NCI-H1694 (cell line): Measurements from ENCODE around the gene RIT2.

Experiments used
- DNase-seq: peaks from one replicate; lab custom pipeline; 2025; lab: John Stamatoyannopoulos, UW

Gene RIT2

GRCh38 chr18:43081396-43081795 is 34.1 kb downstream of the RIT2 start:
- DNase-seq = no peak

DNA sequence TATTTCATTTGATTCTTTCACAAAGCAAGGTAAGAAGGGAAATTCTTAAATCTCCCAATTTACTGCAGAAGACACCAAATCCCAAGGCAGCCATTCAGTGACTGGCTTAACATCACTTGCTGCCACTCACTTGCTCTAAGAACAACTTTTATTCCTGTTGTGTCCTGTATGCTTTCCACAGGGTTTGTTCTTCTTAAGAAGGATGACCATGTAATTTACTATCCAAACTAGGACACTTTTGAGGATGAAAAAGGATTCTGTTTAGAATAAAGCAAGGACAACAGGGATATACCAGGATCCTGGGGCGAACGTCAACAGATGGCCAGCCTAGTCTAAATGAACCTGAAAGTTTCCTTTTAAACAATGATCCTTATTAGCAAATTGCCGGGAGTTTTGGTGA is 34.8 kb downstream of the RIT2 start:
- no peak for DNase-seq

- no peak for DNase-seq
Observed at GRCh38 chr18:43079422-43079821, 36.1 kb downstream of the RIT2 start.

DNA sequence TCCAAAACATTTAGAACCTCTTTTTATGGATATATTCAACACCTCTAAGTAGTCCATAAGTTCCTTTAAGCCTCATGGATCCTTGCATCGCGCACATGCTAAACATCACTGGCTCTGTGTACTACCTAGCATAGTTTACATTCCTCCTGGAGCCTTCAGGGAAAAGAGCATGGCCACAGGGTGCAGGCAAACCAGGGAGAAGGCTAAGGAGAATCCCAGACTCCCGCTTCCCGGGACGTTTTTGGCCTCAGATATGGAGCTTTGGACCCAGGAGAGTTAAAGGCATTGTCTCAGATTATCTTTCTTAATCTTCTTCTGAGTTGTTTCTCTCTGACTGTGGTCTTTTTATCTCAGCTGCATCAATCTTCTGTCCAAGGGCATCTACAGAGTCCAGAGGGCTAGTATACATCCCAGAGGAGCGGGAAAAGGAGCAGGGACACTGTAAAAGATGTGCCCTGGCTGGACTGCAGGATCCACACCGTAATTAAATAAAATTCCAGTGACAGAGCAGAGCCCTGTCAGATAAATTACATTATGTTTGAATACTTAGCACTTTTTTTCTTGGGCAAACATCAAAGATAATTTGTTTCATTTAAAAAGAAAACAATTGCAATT is 36.9 kb downstream of the RIT2 start:
- DNase-seq = no peak

DNA sequence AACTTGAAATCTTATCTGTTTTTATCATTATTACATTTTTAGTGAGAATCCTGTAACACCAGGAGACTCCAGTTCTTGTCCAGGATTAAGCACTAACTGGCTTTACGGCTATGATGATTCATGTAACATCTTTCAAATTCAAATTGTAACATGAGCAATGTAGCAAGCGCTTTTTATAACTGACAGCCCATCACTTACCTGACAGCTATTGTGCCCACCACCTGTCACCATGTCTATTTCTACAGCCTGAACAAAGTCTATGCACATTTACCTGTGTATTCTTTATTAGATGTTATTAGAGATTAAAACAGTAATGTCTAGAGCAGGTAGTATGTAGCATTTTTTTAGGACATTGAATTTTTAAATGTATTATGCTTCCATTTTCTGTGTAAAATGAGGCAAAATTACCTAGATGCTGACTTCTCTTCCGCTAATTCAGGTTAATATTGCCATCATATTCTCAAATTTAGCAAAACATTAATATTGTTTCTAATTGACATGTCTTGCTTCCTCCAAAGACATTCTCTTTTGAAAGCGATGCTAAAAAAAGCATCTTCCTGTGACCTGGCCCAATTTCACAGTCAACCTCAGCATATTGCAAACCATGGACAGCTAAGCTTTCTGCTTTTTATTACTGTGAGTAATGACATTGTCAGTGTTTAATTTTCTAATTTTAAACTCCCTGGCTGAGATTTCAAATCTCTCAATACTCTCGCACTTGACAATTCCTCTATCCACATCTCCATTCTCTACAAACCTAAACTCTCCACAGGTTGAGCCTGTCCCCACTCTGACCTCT is 37.8 kb downstream of the RIT2 start:
- DNase-seq = no peak

DNA sequence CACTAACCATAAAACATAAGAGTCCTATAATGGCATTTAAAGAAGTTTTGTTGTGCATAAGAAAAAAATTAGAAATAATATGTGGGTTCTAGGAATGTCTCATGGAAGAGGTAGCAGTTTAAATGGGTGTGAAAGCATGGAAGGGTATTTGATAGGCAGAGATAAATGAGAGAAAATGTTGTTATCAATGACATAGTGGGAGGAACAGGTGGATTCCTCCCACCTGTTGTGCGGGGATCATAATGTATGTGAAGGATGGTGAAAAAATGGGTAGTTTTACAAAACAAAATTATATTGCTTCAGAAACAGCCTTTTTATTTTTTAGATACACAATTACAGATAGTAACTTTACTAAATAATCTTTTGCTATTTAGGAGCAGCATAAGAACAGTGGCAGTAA is 41.7 kb downstream of the RIT2 start:
- no peak for DNase-seq

DNA sequence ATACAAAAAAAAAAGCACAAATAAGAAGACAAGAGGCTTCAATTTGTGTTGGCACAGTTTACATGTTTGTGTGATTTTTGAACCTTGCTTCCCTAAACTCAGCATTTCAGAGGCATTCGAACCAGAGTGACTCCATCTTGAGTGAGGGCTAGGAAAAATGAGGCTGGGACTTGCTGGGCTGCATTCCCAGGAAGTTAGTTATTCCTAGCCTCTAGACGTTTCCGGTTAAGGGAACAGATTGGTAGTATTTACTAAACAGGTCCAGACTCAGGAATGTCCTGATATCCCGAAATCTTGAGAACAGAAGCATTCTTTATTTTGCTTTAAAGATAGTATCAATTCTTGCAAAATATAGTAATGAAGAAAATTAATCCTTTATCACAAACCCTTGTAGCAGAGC is 46.7 kb downstream of the RIT2 start:
- no peak for DNase-seq

- no peak for DNase-seq
Observed at GRCh38 chr18:43067570-43067969, 47.9 kb downstream of the RIT2 start.

DNA sequence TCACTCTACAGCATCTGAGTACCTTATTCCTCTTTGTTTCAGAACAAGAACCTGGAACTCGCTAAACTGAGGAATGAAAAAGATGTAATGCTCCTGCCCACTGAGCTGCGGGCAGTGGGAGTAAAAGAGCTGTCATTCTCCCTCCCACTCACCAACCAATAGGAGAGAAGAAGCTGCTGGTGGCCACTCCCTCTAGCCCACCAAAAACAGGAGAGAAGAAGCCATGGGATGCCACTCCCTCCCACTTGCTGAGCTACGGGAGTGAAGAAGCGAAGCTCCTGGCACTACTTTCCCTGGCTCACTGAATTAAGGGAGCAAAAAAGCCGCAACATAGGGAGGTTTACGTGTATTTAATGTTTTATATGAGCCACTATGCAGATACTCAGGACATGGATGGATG is 53.7 kb downstream of the RIT2 start:
- no peak for DNase-seq

- DNase-seq = no peak
Observed at GRCh38 chr18:43061318-43061717, 54.2 kb downstream of the RIT2 start.

- no peak for DNase-seq
Observed at GRCh38 chr18:43060020-43060419, 55.5 kb downstream of the RIT2 start.

DNA sequence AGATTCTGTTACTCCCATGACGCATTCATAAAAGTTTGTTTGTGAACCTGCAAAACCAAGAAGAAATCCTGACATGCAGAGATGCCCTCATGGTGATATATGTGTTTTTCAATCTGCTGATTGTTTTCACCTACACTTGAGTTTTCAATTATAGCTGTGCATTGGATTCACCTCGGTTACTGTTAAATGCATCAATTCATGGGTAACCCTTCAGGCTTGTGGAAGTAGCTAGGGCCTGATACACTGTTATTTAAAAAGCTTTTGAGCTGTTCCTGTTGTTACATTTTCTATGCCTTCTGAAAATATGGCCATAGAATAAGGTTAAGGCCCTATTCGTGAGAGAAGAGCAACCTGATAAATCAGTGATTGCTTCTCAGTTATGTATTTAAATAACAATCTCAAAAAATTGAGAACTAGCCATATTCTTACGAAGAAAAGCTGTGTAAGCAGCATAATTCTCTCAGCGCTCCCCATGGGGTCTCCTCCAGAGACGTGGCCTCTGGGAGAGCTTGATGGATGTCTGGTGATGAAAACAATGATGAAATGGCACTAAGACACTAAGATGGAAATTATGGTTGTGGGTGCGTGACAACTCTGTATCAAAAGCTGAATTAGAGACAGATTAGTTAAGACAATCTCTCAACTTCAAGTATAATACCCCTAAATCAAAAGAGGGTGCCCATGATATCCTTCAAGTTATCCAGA is 60.5 kb downstream of the RIT2 start:
- no peak for DNase-seq

- DNase-seq = no peak
Observed at GRCh38 chr18:43049021-43049420, 66.5 kb downstream of the RIT2 start.

DNA sequence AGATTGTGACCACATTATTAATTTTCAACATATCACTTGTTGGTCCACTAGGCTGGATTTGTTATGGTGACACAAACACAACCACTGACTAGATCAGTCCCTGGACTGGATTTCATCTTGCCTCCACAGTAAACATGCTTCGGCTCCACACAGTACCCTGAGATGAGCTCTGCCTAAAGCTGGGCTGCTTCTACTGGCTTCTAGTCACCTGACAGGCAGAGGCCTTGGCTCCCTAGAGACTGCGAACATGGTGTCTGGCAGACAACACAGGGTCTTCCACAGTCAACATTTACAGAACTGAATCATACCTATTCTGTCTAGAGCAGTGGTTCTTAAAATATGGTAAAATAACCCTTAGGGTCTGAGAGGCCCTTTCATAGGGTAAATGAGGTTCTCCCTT is 69.2 kb downstream of the RIT2 start:
- DNase-seq = no peak

- no peak for DNase-seq
Observed at GRCh38 chr18:43043626-43044025, 71.9 kb downstream of the RIT2 start.

GRCh38 chr18:43040281-43040680 is 75.2 kb downstream of the RIT2 start:
- no peak for DNase-seq

DNA sequence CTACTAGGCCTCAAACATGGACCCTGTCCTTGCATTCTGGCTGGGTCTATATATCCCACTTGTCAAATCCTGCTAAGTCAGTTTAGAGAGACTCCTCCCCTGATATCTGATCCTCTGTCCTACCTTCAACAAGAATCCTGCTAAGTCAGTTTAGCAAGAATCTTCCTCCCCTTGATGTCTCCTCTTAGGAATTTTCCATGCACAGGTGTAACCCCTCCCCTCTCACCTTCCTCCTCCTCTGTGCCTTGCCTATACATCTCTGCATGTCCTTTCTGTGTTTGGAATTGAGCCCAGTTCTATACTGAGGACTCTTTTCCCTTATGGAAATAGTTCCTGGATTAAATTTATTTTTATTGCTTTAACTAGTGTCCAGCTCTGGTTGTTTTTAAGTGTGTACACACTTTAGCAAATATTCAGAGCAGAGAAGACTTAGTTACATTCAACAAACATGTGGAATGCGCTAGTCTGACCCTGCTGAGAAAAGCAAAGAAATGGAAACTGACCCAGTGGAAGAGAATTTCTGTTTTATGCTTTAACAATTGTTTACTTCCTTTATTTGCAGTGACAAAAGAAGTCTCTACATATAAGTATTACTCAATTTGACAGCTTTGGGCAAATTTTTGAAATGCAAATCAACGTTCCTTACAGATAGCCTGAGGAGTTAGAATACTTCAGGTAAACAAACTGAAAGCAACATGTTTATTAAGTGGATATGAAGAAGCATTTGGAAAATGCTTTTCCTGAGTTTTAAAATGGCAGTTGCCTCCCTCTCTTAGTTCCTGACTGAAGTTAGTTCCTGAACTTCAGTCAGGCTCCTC is 80.6 kb downstream of the RIT2 start:
- DNase-seq = no peak

GRCh38 chr18:43031169-43031568 is 84.3 kb downstream of the RIT2 start:
- DNase-seq = no peak

DNA sequence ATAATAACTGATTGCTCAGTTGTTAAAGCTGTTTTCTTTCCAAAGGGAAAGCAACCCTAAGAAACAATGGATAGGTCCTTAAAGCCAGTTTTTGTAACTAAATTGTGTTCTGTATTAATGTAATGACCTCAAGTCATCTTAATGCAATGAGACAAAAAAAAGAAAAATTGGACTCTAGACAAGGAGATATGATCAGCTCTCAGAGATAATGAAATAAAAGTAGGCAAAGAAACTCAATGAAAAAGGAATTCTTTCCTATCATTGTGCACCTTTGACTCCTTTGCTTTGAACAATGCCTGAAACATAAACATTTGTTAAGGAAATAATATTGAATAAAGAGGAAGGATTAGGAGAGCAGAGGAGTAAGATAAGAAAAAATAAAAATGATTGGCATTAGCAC is 86.1 kb downstream of the RIT2 start:
- no peak for DNase-seq

- no peak for DNase-seq
Observed at GRCh38 chr18:43022874-43023273, 92.6 kb downstream of the RIT2 start.

- no peak for DNase-seq
Observed at GRCh38 chr18:43017622-43018021, 97.9 kb downstream of the RIT2 start.

- DNase-seq = no peak
Observed at GRCh38 chr18:43013486-43013885, 102.0 kb downstream of the RIT2 start.
